HL-60 (cell line): ENCODE measurements around the gene SLC6A9.
A peak's percentile ranks its signal among the peaks of the same experiment; 100 is the strongest.

ENCODE experiments used
- DNase-seq, 2 experiments: peaks; one replicate each; pipeline ENCODE4 v3.0.0-alpha.2; 2010 to 2020; ENCODE audit warnings: low read depth in 1 of 2, low spot score in 1 of 2
- H3K27ac ChIP-seq: fragments of 250-450 bp; sonication (Bioruptor Pico); replicated peaks from 2 replicates; pipeline ENCODE4 v1.5.1; 2020; ENCODE audit warnings: mild to moderate bottlenecking, moderate library complexity
- H3K27me3 ChIP-seq: fragments of 250-450 bp; sonication (Bioruptor Pico); 2 replicates; pipeline ENCODE4 v1.5.1; 2021; ENCODE audit warnings: mild to moderate bottlenecking, moderate library complexity; ENCODE audit not compliant: insufficient read depth, poor library complexity, severe bottlenecking
- H3K4me3 ChIP-seq: replicated peaks from 2 replicates; pipeline ENCODE4 v1.5.1; 2011; ENCODE audit warnings: mild to moderate bottlenecking, control low read depth, low read length; ENCODE audit not compliant: insufficient read depth
- CTCF ChIP-seq: IDR thresholded peaks from one replicate; pipeline ENCODE4 v1.5.1; 2011; ENCODE audit warnings: low read length, control low read depth, inconsistent platforms; ENCODE audit not compliant: insufficient read depth
- GABPA ChIP-seq: IDR thresholded peaks from 2 replicates; pipeline ENCODE4 v1.6.1; 2012; ENCODE audit warnings: low read depth
- POLR2AphosphoS5 ChIP-seq: IDR thresholded peaks from 2 replicates; pipeline ENCODE4 v1.6.1; 2012; ENCODE audit warnings: low read depth
- REST ChIP-seq: IDR thresholded peaks from 2 replicates; pipeline ENCODE4 v1.6.1; 2012; ENCODE audit warnings: low read depth; ENCODE audit not compliant: insufficient replicate concordance
- SPI1 ChIP-seq: IDR thresholded peaks from 2 replicates; pipeline ENCODE4 v1.6.1; 2012; ENCODE audit warnings: low read depth, mild to moderate bottlenecking, borderline replicate concordance

Gene SLC6A9

GRCh38 chr1:43992232-43992995 lies 38.8 kb downstream of the SLC6A9 start:
- peak overlapping the region; percentile 82 for H3K4me3 ChIP-seq
- DNase-seq, result no peak
- H3K27ac ChIP-seq, result no peak overlapping the region
- TF ChIP-seq REST (no peak), SPI1 (no peak), GABPA (no peak), CTCF (no peak), POLR2AphosphoS5 (no peak)
- no peaks in the 10 kb centered on the region for H3K27me3 ChIP-seq

GRCh38 chr1:43991476-43992231 lies 39.6 kb downstream of the SLC6A9 start, which contains the start of gene CCDC24:
Gene CCDC24, plus strand, starts transcription at chr1:43991599. Its CDS starts 280 bp downstream, at chr1:43991879.
- peak within 1 kb of the TSS; percentile 37 for H3K27ac ChIP-seq
- no peaks in the 10 kb centered on the region for H3K27me3 ChIP-seq
- DNase-seq, result peak; percentile 74
- H3K4me3 ChIP-seq, result peak within 1 kb of the TSS; percentile 82
- TF ChIP-seq GABPA (peak; percentile 63), POLR2AphosphoS5 (no peak)

GRCh38 chr1:43991200-43991475 lies 40.1 kb downstream of the SLC6A9 start:
- TF ChIP-seq POLR2AphosphoS5 (peak; percentile 37; the same call in 1 of the 2 replicates), GABPA (no peak)
- Histone ChIP-seq H3K27me3 (no peaks in the 10 kb centered on the region), H3K4me3 (peak overlapping the region; percentile 82), H3K27ac (peak overlapping the region; percentile 37)
- DNase-seq, result no peak

GRCh38 chr1:43990271-43991199 lies 40.7 kb downstream of the SLC6A9 start:
- H3K4me3 ChIP-seq, result peak overlapping the region; percentile 82
- peak overlapping the region; percentile 37 for H3K27ac ChIP-seq
- no peaks in the 10 kb centered on the region for H3K27me3 ChIP-seq
- TF ChIP-seq GABPA, result no peak
- TF ChIP-seq SPI1, result no peak
- no peak for TF ChIP-seq REST
- TF ChIP-seq CTCF, result no peak
- no peak for TF ChIP-seq POLR2AphosphoS5
- no peak for DNase-seq
